Keratinocyte (primary cell): ENCODE data around the gene AKT1. TPM values are rescaled to one million over a fixed set of nuclear protein-coding genes. Genes with fewer than 3 reads are reported as not detected.

Experiments
- DNase-seq: peaks from one replicate; pipeline ENCODE4 v3.0.0-alpha.2; 2011; ENCODE audit warnings: low read depth, missing footprints, low spot score
- FAIRE-seq: peaks from 2 replicates; lab custom pipeline; 2011; peaks lifted over from hg19 to GRCh38; lab: Jason Lieb, UNC
- H2AFZ ChIP-seq: 2 replicates; pipeline ENCODE4 v1.6.0; 2012; ENCODE audit warnings: low read length, control low read depth, inconsistent platforms; ENCODE audit not compliant: control insufficient read depth
- H3K27ac ChIP-seq: 2 replicates; pipeline ENCODE4 v1.5.1; 2011; ENCODE audit warnings: low read length; ENCODE audit not compliant: control insufficient read depth, insufficient read depth
- H3K27me3 ChIP-seq: 3 replicates; pipeline ENCODE4 v1.6.0; 2011; ENCODE audit warnings: low read length; ENCODE audit not compliant: control insufficient read depth, insufficient read depth; ENCODE audit errors: extremely low read depth
- H3K36me3 ChIP-seq, 2 experiments: 2 replicates in 1 of 2; 3 replicates in 1 of 2; pipeline ENCODE4 v1.5.1; 2011; ENCODE audit warnings: low read length in 2 of 2, mild to moderate bottlenecking in 1 of 2; ENCODE audit not compliant: control insufficient read depth in 2 of 2, insufficient read depth in 2 of 2; ENCODE audit errors: extremely low read depth in 1 of 2
- H3K4me1 ChIP-seq: 3 replicates; pipeline ENCODE4 v1.5.1; 2011; ENCODE audit warnings: low read length; ENCODE audit not compliant: control insufficient read depth, insufficient read depth; ENCODE audit errors: extremely low read depth
- H3K4me2 ChIP-seq: 3 replicates; pipeline ENCODE4 v1.6.0; 2011; ENCODE audit warnings: low read depth, low read length; ENCODE audit not compliant: control insufficient read depth, insufficient read depth; ENCODE audit errors: extremely low read depth
- H3K4me3 ChIP-seq, 3 experiments: fragments of 200-600 bp in 1 of 3; sonication (generic) in 1 of 3; 2 replicates in 2 of 3; 3 replicates in 1 of 3; pipeline ENCODE4 v1.5.1; 2011 to 2016; ENCODE audit warnings: low read length in 3 of 3, mild to moderate bottlenecking in 3 of 3, control low read depth in 2 of 3, inconsistent platforms in 1 of 3, low read depth in 1 of 3, mixed read lengths in 1 of 3, mixed run types in 1 of 3, moderate library complexity in 1 of 3; ENCODE audit not compliant: control insufficient read depth in 2 of 3, insufficient read depth in 2 of 3; ENCODE audit errors: extremely low read depth in 1 of 3
- H3K79me2 ChIP-seq: 2 replicates; pipeline ENCODE4 v1.6.0; 2012; ENCODE audit warnings: low read length; ENCODE audit not compliant: control insufficient read depth, insufficient read depth
- H3K9ac ChIP-seq: 3 replicates; pipeline ENCODE4 v1.6.0; 2011; ENCODE audit warnings: low read length; ENCODE audit not compliant: control insufficient read depth, insufficient read depth; ENCODE audit errors: extremely low read depth
- H3K9me1 ChIP-seq: 3 replicates; pipeline ENCODE4 v1.6.0; 2011; ENCODE audit warnings: low read length; ENCODE audit not compliant: control insufficient read depth, insufficient read depth; ENCODE audit errors: extremely low read depth
- H3K9me3 ChIP-seq: 2 replicates; pipeline ENCODE4 v1.5.1; 2012; ENCODE audit warnings: low read depth, low read length; ENCODE audit not compliant: control insufficient read depth
- H4K20me1 ChIP-seq: 3 replicates; pipeline ENCODE4 v1.6.0; 2011; ENCODE audit warnings: low read length; ENCODE audit not compliant: control insufficient read depth, insufficient read depth; ENCODE audit errors: extremely low read depth
- EZH2 ChIP-seq: IDR thresholded peaks from one replicate; pipeline ENCODE4 v1.6.1; 2012; ENCODE audit warnings: inconsistent platforms, mild to moderate bottlenecking, low read length, moderate library complexity
- dilution Hi-C: fragments of 300-500 bp; cut with MboI; formaldehyde crosslinking; loops from one replicate; pipeline ENCODE4 v1.7.0; 2020; ENCODE audit warnings: low sequenced_read_pairs; ENCODE audit not compliant: extremely low pct_ligation_motif_present
- polyA plus RNA-seq, 5 experiments: library from polyadenylated mRNA; depleted of rRNA in 3 of 5; stranded (reverse) in 3 of 5; stranded (forward) in 1 of 5; unstranded in 1 of 5; fragments of >200 nt; gene quantifications; 1 replicate in 1 of 5; 2 replicates in 3 of 5; 3 replicates in 1 of 5; pipeline versions ENCODE4 v1.2.1 to v1.2.3, GENCODE V29; 2011 to 2012; ENCODE audit warnings: missing spikeins in 2 of 5, low read depth in 1 of 5, low replicate concordance in 1 of 5
- TF ChIP-seq, protein P1 (sequence below), 3 experiments: IDR thresholded peaks in 1 of 3; conservative IDR thresholded peaks in 1 of 3; optimal IDR thresholded peaks in 1 of 3; 2 replicates in 2 of 3; 3 replicates in 1 of 3; pipeline versions ENCODE3 to v1.5.1; 2011; ENCODE audit warnings: low read length in 3 of 3, mild to moderate bottlenecking in 3 of 3, moderate library complexity in 2 of 3, control low read depth in 1 of 3, inconsistent platforms in 1 of 3; ENCODE audit not compliant: insufficient read depth in 2 of 3; ENCODE audit errors: extremely low read depth in 1 of 3

The AKT1 gene
- polyA plus RNA-seq, 1 donor (not counting 4 experiments of a cell fraction or from before 2014, with no cell fraction given), result 82.3 TPM

DNA sequence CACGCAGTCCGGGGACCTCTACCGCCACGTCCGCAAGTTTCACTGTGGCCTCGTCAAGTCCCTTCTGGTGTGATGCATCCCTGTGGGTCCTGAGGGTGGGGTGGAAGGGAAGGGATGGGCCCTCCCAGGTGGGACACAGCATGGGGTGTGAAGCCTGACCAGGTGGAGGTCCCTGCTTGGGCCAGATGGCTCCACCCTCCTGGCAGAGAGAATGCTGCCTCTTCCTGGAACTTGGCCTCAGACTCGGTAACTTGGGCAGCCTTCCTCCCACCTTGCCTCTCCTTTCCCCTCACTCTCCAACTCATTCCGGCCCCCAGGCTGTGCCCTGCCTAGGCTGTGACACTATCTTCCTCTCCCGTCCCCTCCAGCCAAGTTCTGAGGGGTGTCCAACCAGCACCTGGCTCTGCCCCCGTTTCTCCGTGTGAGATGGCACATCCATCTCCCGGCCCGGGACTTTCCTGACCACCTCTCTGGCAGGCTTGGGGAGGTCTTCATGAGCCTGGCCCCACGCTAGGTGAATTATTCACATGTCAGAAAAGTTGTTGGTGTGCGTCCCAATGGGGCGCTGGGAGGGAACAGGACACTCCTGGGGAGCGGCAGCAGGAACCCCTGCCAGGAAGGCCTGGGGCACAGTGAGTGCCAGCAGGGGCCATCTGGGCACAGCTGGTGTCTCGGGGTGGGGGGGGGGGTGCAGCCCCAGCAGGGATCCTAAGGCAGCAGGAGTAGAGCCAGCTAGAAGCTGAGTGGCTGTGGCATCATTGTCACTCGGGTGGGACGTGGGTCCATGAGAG, 7.0 kb upstream of the AKT1 start:
- no peaks in the 10 kb centered on the region for H3K9me1 ChIP-seq
- H3K9ac ChIP-seq, result no peak overlapping the region
- H4K20me1 ChIP-seq, result no peaks in the 10 kb centered on the region
- H3K27ac ChIP-seq, result no peak overlapping the region
- peaks cover 13% of the 10 kb centered on the region for H3K27me3 ChIP-seq
- no peak for TF ChIP-seq EZH2
- TF ChIP-seq, protein P1, sequence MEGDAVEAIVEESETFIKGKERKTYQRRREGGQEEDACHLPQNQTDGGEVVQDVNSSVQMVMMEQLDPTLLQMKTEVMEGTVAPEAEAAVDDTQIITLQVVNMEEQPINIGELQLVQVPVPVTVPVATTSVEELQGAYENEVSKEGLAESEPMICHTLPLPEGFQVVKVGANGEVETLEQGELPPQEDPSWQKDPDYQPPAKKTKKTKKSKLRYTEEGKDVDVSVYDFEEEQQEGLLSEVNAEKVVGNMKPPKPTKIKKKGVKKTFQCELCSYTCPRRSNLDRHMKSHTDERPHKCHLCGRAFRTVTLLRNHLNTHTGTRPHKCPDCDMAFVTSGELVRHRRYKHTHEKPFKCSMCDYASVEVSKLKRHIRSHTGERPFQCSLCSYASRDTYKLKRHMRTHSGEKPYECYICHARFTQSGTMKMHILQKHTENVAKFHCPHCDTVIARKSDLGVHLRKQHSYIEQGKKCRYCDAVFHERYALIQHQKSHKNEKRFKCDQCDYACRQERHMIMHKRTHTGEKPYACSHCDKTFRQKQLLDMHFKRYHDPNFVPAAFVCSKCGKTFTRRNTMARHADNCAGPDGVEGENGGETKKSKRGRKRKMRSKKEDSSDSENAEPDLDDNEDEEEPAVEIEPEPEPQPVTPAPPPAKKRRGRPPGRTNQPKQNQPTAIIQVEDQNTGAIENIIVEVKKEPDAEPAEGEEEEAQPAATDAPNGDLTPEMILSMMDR (optimal IDR thresholded peaks at IDR 0.05 in 1 of 3, IDR thresholded peaks at IDR 0.05 in 1 of 3, conservative IDR thresholded peaks at IDR 0.05 in 1 of 3; ENCODE audit: extremely low read depth in 1 of 3, insufficient read depth in 2 of 3, low read length in 3 of 3), result no peak
- FAIRE-seq (no peak), DNase-seq (no peak)
- H3K4me1 ChIP-seq, result peaks cover 7% of the 10 kb centered on the region
- dilution Hi-C loops, result no loop called here
- H3K36me3 ChIP-seq, result no peaks in the 10 kb centered on the region
- H2AFZ ChIP-seq, result no peak overlapping the region
- no peaks in the 10 kb centered on the region for H3K79me2 ChIP-seq
- no peak overlapping the region for H3K4me3 ChIP-seq
- H3K4me2 ChIP-seq, result no peak overlapping the region
- H3K9me3 ChIP-seq, result no peaks in the 10 kb centered on the region

DNA sequence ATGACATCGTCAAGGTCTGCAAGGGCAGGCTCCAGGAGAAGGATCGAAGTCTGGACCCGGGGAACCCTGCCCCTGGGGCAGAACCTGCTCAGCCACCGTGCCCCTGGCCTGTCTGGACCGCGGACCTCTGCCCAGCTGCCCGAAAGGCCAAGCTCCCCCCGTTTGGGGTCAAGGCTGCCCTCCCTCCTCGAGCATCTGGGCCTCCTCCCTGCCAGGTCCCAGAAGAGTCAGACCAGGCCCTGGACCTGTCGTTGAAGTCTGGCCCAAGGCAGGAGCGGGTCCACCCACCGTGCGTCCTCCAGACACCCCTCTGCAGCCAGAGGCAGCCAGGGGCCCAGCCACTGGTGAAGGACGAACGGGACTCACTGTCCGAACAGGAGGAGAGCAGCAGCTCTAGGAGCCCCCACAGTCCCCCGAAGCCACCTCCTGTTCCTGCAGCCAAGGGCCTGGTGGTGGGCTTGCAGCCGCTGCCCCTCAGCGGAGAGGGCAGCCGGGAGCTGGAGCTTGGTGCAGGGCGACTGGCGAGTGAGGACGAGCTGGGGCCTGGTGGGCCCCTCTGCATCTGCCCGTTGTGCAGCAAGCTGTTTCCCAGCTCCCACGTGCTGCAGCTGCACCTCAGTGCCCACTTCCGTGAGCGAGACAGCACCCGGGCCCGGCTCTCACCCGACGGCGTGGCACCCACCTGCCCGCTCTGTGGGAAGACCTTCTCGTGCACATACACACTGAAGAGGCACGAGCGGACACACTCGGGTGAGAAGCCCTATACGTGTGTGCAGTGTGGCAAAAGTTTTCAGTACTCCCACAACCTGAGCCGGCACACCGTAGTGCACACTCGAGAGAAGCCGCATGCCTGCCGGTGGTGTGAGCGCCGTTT, 6.2 kb upstream of the AKT1 start:
- H3K4me1 ChIP-seq, result peaks cover 7% of the 10 kb centered on the region
- DNase-seq, result no peak
- peak overlapping the region; percentile 37 to 64 (median 53) for H3K4me3 ChIP-seq
- H3K27ac ChIP-seq, result no peak overlapping the region
- H2AFZ ChIP-seq, result no peak overlapping the region
- H3K9me3 ChIP-seq, result no peaks in the 10 kb centered on the region
- TF ChIP-seq, protein P1 (optimal IDR thresholded peaks at IDR 0.05 in 1 of 3, IDR thresholded peaks at IDR 0.05 in 1 of 3, conservative IDR thresholded peaks at IDR 0.05 in 1 of 3; ENCODE audit: extremely low read depth in 1 of 3, insufficient read depth in 2 of 3, low read length in 3 of 3), result no peak
- TF ChIP-seq EZH2, result no peak
- FAIRE-seq, result no peak
- no peaks in the 10 kb centered on the region for H3K36me3 ChIP-seq
- H3K9me1 ChIP-seq, result no peaks in the 10 kb centered on the region
- H3K9ac ChIP-seq, result peak overlapping the region; percentile 9
- H4K20me1 ChIP-seq, result no peaks in the 10 kb centered on the region
- peak overlapping the region; percentile 64 for H3K4me2 ChIP-seq
- dilution Hi-C loops, result no loop called here
- peaks cover 16% of the 10 kb centered on the region for H3K27me3 ChIP-seq
- no peaks in the 10 kb centered on the region for H3K79me2 ChIP-seq
